IPS-NIHi7 (cell line): ENCODE results near the gene BLID.

ENCODE experiments used
- DNase-seq: peaks from one replicate; pipeline ENCODE4 v3.0.0; 2012; ENCODE audit warnings: mixed read lengths; ENCODE audit errors: extremely low spot score

Gene BLID

DNA sequence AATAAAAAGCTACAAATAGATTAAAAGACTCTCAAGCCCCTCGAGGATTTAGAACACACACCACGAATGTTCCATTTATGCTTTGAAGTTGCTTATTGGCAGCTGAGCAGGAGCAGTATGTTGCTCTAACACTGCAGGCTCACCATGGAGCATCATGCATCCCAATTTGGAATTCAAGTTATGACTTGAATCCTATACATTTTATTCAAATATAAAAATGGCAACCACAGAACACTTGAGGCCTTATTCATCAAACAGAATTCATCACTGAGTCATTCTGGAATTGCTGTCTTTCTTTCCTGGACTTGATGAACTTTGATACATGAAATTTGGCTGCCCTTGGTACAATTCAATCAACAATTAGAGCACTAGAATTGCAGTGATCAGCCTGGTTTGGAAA, 24.5 kb upstream of the BLID start:
- DNase-seq = no peak

DNA sequence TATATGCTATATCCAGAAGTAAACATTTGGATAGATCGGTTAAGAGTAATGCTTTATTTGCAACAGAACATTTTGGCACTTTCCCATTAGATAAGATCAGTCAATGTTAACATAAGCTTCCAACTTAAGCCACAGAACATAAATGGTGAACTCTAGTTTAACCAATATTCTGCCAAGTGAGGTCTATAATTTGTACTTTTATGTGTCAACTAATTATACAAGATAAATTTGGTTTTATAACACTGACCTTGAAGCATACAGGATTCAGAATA, 23.5 kb upstream of the BLID start:
- no peak for DNase-seq

DNA sequence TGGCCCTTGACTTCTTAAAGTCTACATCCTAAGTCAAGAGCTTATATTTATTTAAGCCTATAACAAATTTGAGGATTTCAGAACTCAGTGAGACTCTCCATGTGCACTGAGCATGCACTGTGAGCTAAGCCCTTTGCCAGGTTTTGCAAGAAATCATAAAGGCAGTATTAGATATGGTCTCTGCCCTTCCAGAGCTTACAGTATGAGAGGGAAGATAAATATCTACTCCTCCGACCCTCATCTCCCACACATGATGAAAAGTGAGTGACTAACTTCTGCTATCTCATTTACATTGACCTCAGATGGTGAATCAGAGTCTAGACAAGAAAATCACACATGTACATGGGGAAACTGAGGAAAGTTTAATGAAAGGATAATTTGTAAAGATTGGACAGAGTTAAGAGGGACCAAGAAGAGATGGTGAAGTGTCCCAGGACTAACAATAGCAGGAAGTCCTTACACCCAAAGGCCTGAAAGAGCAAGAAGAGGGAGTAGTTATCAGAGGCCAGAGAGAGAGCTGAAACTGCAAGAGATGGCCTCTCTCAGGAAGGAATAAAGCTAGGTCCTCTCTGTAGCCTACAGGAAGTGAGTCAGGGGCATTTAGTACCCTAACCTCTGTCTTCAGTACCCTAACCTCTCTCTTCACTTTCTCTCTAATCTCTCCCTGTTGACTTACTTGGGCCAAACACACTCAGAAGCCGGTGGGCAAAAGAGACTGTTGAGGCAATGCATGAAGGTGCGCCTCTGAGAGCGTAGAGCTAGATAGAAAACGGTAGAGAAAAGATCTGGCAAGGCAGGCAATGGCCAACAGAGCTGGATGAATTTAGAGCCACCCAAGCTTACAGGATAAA, 23.0 kb upstream of the BLID start:
- peak; percentile 50 for DNase-seq

DNA sequence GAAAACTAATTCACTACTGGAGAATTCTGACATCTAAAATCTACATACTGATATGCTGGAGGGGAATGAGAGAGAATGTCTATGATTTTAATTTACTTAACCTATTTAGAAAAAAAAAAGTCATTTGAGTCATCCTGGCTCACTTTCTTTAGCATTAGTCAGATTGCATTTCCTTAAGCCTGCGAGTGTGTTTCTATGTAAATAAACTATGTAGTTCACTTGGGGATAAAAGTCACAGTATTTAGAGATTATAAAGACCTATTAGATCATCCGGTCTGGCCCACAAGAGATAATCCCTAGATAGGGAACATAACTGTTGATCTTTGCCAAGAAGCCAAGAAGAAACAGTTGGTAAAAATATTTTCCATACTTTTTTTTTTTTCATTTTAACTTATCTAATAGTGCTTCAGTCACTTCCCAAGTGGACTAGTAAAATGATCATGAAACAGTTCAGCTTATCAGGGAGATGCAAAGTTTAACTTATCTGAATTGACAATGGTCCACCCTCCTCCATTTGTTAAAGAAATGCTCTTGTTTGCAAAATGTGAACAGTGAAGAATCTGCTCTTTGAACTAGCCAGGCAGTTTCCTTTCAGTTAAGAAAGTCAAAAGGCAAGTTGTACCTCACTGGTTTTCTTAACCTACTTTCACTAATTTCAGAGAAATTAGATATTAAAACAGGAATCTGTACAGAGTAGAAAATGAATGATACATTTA, 21.2 kb upstream of the BLID start:
- DNase-seq = no peak

DNA sequence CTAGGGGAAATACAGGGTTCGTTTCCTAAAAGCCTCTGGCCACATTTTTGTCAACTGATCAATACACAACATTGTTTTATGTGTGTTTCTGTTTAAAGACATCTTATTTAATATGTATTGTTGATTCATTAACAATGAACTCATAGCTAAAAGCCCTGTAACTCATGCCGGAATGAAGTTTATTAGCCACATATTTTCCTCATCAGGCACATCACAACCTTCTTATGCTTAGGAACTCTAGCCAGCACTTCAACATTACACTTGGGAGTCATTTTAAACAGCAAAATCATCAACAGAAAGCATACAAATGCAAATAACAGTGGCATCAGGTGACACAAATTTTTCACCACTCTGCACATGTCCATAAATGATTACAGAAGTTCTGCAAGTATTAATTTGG, 15.1 kb upstream of the BLID start:
- no peak for DNase-seq

DNA sequence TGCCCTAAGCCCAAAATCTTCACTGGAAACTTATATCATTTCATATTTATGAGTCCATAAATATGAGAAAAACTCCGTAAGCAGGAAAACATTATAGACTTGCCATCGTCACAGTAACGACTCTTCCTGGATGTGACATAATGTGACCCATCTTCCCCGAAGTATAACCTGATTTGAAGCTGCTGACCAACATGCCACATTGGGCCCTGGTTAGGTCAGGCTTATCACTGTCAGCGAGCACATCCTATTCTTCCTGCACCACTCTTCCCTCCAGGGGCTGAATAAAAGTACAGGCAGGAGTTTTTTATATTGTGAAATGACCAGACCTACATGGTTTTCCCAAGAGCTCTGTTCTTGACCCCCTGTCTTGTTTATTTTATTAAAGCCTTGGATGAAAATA, 12.1 kb upstream of the BLID start:
- DNase-seq = no peak

DNA sequence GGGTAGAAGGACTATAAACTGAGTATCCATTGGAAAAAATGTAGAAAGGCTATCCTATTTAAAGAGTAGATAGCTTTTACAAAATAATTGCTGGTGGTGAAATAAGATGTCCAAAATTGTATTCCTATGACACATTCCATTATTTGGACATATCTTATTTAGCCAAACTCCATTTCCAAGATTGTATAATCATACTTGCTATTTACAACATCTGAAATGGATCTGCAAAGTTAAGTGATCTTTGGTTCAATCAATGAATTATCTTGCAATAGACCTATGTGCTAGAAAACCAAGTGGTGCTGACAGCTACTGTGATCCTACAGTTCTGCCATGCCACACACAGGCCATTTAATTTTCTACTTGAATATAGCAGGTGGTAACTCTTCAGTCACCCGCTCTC, 11.0 kb upstream of the BLID start:
- DNase-seq = no peak

DNA sequence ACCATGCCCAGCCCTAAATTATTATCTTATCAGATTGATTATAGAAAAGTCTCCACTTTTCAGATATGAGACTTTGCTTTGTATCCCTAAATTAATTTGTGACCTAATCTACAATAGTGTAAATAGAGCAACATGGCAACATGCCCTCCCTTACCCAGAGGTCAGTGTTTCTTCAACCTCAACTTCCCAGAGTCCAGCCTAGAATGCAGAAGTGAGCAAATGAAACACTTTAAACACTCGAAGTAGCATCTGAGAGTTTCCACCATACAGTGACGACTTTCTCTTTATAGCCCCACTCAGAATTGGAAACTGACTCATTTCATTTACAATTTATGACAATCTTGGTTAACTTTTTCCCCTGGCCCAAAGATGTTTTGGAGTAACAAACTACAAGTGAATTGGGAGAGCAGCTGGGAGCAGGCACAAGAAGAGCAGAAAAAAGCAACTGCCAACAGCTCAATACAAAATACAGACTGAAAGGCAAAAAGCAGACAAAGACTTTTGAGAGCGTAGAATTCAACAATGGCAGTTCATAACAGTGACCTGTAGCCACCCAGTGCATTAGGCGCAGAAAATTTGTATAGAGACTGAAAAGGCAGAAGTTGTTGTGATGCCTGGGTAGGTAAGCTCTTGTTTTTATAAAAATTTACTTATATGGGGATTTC, 10.1 kb upstream of the BLID start:
- DNase-seq = no peak

DNA sequence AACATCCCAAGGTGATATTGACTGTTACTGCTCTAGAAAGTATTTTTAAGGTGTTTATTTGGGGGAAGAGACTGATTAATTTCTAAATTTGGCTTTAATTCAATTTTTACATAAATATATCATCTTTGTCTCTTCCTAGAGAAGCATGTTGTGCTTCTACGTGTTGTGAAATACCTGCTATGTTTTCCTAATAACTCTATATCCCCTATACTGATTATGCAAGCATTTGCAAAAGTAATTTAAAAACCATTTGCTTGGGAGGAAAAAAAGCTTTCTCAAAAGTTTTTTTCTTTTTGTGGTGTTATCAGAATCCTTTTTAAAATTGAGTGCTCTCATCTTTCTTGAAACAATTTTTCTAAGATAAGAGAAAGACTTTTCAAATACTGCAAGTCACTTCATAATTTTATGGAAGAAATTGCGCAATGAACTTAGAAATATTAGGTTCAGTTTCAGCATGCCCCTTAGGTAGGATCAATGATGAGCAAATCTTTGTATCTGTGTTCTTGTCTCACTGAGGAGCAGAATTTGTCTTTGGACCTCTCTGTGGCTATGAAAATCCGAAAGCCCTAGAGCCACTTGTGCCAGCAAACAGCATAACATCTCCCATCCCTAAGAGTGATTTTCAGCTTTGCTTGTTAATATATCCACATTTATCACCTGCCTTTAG, 7.4 kb upstream of the BLID start:
- no peak for DNase-seq

DNA sequence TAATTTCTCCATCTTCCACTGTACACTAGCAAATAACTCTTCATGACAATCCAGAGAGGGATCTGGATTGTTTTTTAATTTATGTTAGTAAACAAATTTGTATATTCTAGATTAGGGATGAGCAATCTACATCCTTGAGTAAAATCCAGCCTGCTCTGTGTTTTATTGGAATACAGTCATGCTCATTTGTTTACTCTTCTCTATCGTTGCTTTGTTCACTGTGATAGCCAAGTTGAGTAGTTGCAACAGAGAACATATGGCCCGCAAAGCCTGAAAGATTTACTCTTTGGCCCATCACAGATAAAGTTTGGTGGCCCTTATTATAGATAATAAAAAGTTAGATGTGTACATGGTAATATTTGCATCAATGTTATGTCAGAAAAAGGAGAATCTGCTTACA, 6.2 kb upstream of the BLID start:
- no peak for DNase-seq

DNA sequence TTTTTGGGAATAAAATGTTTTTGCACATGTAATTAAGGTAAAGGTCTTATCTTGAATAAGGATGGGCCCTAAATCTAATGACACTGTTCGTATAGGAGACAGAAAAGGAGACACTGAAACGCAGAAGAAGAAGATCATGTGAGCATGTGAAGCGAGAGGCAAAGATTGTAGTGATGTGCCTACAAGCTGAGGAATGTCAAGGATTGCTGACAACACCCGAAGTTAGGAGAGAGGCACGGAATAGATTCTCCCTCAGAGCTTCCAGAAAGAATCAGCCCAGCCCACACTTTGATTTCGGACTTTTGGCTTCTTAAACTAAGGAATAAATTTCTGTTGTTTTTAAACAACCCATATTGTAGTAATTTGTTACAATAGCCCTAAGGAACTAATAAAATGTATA, 4.1 kb upstream of the BLID start:
- no peak for DNase-seq

DNA sequence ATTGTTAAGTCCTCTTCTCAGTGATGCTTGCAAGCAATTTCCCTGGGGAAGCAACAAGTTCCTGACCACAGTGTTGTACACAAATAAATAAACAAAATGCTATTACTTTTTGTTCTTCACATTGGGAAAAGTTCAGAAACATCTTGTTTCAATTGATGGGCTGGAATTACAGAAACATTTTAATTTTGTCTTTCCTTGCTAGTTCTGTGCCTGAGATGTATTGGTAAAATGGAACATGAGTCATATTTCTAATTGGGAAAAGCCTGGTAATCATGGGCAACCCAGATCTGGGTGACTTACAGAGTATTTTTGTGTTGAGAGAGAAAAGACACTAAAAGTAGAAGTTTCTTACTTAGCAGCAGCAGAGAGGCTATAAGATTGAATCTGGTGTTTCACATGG, 576 bp upstream of the BLID start:
- no peak for DNase-seq

DNA sequence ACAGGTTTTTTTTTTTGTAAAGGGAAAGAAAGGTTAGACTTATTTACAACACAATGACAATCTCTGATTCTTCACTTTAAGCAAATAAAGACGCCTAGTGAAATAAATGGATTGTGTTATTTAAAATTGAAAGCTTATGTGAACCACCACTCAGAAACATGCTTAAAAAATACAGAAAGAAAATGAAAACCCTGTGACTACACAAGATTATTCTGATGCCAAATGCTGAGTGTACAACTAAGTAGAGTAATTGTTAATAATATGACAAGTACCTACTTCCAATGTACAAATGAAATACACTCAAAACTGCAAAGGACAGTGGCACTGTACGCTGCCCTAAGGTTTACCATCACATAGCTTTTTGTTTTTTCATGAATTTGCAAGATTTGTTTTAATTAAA, 1.0 kb downstream of the BLID start:
- DNase-seq = no peak

DNA sequence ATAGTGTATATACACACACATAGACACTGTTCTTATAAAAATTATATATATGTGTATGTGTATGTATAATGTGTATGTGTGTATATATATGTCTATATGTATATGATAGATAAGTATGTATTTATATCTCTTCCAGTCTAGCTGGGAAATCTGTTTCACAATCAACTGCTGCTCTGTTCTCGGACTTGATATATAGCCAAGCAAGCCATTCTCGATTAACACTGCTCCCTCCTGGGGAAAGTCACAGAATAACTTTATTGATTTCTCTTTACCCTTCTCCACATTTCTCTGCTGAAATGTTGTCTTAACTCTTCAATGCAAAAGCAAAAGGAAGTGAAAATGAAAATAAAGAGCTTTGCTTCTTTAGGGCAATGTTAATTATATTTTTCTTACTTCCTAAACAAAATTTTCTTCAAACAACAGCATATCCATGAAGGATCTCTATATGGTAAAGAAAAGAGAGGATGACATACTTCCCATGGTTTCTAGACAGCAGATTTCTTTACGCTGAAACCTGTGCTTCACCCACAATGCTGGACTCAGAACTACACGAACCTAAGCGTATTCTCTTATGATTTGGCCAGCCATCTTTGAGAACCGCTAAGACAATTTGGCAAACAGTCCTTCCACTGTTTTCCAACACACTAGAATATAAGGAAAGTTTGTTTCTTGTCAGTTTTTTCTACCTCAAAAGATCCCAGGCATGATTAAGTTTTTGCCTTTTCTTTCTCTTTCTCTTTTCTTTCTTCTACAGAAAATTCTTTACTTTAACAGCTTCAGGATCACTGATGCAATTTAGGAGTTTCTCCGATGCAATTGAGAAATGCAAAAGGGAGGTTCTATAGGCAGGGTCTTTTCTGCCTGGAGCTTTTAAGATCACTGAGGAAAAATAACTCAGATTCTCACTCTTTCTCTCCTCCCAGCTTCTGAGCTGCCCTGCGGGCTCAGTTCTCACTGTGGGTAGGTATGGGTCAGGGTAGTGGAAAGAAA, 1.9 kb downstream of the BLID start:
- no peak for DNase-seq

DNA sequence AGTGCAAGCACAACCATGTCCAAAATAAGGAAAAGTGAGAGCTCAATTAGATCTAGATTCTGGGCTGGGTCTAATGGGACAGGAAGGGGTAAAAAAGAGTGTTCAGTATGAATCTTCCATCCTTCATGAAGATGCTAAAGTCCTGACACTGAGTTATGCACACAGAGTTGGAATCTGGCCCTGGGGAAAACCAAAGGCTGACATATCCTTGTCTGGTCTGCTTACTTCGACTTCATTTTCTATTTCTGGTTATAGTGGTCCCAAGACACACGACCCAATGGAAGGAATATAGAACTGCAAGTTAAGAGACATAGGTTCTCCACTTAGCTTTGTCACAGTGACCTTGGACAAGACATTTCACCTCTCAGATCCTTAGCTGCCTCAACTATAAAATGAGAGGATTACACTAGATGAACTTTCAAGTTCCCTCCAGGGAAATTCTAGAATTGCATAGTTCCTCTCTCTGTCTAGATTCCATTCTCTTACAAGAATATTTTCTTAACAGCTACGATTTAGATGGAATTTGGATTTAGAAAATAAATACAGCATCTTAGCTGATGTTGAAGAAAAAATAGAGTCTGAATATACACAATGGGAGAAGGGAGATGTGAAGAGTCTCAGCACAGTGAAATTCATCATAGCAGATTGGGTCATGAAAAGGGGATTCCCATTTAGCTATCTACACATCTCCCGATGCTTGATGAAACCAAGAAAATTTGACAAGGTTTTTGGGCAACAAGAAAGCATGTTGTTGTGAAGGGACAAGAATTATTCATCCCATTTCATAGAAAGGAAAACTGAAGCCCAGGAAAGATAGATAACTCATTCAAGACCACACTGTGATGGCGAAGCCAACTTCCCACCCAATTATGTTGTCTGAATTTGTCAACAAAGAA, 3.3 kb downstream of the BLID start:
- DNase-seq = no peak

DNA sequence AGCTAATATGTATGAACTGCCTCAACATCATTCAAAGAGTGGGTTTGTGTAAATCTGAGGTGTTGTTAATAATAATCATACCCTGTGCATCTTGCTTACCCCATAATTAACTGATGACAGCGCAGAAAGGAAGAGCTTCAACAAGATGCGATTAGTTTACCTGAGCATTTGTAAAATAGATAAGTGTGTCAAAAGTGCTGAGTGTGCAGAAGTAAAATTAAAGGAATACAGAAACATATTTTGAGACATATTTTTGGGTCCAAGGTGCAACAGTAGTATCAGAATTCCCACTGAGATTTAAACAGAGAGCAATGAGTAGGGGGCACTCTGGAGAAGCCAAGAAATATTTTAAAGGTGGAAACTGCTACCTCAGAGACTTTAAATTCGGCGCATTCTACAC, 6.1 kb downstream of the BLID start:
- no peak for DNase-seq

DNA sequence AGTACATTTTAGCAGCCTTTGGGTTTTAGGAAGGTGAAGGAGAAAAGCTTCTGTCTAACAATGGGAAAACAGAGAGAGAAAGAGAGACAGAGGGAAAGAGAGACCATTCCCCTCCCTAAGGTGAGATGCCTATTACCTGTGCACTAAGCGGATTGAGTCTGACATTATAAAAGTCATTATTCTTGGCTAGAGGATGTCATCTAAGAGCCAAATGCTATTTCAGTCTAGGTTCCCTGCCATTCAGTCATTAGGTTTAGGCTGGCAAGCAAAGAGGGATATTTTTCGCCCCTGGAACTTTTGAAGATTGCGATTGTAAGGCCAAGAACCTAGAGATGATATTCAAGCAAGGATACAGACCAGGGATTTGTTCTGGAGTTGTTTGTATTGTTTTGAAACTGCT, 7.2 kb downstream of the BLID start:
- no peak for DNase-seq

DNA sequence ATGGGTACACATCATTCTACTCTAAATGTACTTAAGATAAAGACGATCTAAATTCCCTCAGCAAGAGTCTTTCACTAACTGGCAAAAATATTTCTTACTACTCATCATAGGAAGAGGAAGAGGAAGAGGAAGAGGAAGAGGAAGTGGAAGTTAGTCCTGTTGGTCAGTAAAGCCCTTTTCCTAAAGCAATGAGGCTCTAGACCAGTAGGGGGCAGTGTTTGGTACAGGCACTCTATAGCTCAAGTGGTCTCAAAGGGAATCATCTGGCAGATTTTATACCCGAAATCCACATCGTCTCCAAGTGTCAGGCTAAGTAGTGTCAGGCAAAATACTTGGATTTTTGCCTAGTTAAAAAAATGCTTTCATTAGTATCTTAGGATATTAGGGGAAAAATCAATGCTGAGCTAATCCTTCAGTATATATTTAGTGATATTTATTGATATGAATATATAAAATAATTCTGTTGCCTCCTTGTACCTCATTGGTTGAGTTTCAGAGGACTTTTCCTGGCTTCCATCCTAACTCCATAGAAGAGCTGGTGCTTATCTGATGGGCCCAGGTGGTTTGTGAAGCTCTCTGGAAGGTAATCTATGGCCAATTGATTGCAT, 7.7 kb downstream of the BLID start:
- peak; percentile 49 for DNase-seq

DNA sequence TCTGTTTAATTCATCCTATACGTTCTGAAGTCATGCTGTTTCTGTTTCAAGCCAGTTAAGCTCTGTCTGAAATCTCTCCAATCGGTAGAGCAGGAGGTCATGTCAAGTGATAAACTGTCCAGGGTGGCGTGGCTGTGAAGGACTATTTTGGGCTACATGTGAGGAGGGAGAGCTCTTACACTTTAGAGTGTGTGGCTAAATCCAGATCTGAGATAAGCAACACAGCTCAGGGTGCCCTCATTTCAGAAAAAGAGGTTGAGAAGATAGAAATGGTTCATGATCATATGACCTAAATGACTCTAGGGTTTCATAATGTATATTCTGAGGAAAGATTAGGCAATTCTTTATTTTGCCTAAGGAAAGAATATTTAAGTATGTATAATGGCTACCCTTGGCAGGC, 8.4 kb downstream of the BLID start:
- no peak for DNase-seq

DNA sequence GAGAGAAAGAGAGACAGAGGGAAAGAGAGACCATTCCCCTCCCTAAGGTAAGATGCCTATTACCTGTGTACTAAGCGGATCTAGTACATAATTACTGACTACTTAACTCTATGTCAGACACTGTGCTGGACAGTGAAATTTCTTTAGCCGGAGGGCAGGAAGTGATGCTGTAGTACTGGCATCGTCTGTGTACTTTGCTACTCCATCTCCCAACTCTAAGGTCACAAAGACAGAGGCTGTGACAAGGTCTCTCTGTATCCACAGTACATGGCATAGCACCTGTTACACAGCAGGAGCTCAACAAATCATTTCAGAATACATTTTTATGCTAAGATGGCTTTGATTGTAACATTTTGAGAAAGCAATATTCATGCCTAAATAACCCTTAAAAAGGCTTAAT, 9.0 kb downstream of the BLID start:
- no peak for DNase-seq
